A673 (cell line): ENCODE data around the gene QKI. TPM values are rescaled to one million over a fixed set of nuclear protein-coding genes. Genes with fewer than 3 reads are reported as not detected.

ENCODE experiments used
- BruUV-seq: library from RNA; stranded (reverse); fragments of 400-500 nt; replicated peaks from 2 replicates; lab custom pipeline; 2021; lab: Mats Ljungman, UMichigan
- CTCF ChIA-PET: fragments of 300-600 bp; sonication (Branson Sonifier 250); formaldehyde crosslinking; loops from one replicate; lab custom pipeline; 2022; ENCODE audit warnings: antibody characterized with exemption; lab: Charles Lee
- POLR2A ChIA-PET: fragments of 300-600 bp; sonication (Branson Sonifier 250); formaldehyde crosslinking; loops from one replicate; lab custom pipeline; 2022; ENCODE audit warnings: antibody characterized with exemption; ENCODE audit not compliant: low non-redundant PET; lab: Charles Lee
- DNase-seq: peaks from one replicate; pipeline ENCODE4 v3.0.0-alpha.2; 2015; ENCODE audit warnings: low spot score
- H3K27ac ChIP-seq: fragments of 200-600 bp; sonication (generic); 2 replicates; pipeline ENCODE4 v1.5.1; 2016; ENCODE audit warnings: mixed run types, low read depth, mild to moderate bottlenecking, mixed read lengths, antibody characterized with exemption, low read length; ENCODE audit not compliant: poor library complexity, severe bottlenecking
- H3K27me3 ChIP-seq: fragments of 200-600 bp; sonication (generic); replicated peaks from 2 replicates; pipeline ENCODE4 v1.6.1; 2017; ENCODE audit warnings: mixed run types, low read depth, mild to moderate bottlenecking, mixed read lengths, antibody characterized with exemption, low read length; ENCODE audit not compliant: insufficient read depth, poor library complexity
- H3K36me3 ChIP-seq: fragments of 200-600 bp; sonication (generic); 2 replicates; pipeline ENCODE4 v1.6.1; 2016; ENCODE audit warnings: mixed run types, mild to moderate bottlenecking, mixed read lengths, antibody characterized with exemption, low read length; ENCODE audit not compliant: insufficient read depth, poor library complexity, severe bottlenecking
- H3K4me1 ChIP-seq: fragments of 200-600 bp; sonication (generic); 2 replicates; pipeline ENCODE4 v1.6.1; 2017; ENCODE audit warnings: mixed run types, mild to moderate bottlenecking, mixed read lengths, antibody characterized with exemption, low read length; ENCODE audit not compliant: insufficient read depth, poor library complexity, severe bottlenecking
- H3K4me3 ChIP-seq: fragments of 200-600 bp; sonication (generic); 2 replicates; pipeline ENCODE4 v1.5.1; 2016; ENCODE audit warnings: low read depth, mixed run types, mild to moderate bottlenecking, mixed read lengths, low read length; ENCODE audit not compliant: poor library complexity, severe bottlenecking
- H3K9me3 ChIP-seq: fragments of 200-600 bp; sonication (generic); 2 replicates; pipeline ENCODE4 v1.6.1; 2016; ENCODE audit warnings: mixed run types, low read depth, mild to moderate bottlenecking, mixed read lengths, antibody characterized with exemption, low read length; ENCODE audit not compliant: poor library complexity, severe bottlenecking
- EZH2 ChIP-seq: fragments of 200-600 bp; sonication (generic); IDR thresholded peaks from 2 replicates; pipeline ENCODE4 v1.6.1; 2017; ENCODE audit warnings: borderline replicate concordance, low read depth, mild to moderate bottlenecking, mixed read lengths, antibody characterized with exemption, low read length; ENCODE audit not compliant: poor library complexity, severe bottlenecking
- intact Hi-C: fragments of 100-400 bp; cut with micrococcal nuclease; formaldehyde crosslinking; loops from one replicate; pipeline ENCODE4 v1.10.0; 2022; ENCODE audit not compliant: unreplicated experiment
- total RNA-seq: library from RNA; stranded (reverse); gene quantifications from 2 replicates; pipeline ENCODE4 v1.2.3, GENCODE V29; 2021
- TF ChIP-seq, protein P1 (sequence below): fragments of 300-800, 200-600 bp; sonication (generic); conservative IDR thresholded peaks from 2 replicates; pipeline ENCODE4 v1.5.1; 2017; ENCODE audit warnings: low read depth, mild to moderate bottlenecking, antibody characterized with exemption, low read length, moderate library complexity, mixed read lengths

The QKI gene
- total RNA-seq, 1 experiment from 2014 or later: 128 TPM

DNA sequence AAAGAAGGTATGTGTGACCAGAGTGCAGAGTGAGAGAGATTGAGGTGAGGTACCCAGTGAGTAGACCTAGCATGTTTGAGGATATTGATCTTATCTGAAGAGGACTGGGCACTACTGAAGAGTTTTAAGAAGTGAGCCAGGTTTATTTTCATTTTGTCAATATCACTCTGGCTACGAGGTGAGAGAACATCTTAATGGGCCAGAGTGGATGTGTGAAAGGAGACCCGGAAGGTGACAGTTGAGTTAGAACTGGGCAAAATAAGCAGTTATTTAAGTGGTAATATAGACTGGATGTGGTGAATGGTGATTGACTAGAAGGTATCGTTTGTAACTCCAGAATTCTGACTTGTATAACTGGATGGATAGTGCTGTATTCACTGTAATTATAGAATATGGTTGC is 134.1 kb downstream of the QKI start:
- CTCF ChIA-PET: no interaction called here

DNA sequence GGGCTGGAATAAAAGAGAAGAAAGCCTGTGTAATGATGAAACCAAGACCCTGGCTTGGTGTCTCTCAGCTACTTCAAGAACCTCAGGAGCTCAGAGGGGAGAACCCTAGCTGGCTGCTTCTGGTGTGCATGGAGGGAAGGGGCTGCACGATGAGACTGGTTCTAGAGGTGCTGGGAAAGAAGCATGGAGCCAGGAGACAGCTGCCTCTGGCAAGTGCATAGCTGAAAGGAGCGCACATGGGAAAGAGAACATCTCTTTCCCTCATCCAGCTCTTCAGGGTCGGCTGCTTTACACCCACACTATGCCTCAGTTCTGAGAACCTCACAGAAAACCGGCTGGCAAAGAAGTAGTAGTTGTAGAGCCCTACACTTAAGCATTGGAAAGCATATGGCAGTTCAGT is 139.5 kb downstream of the QKI start:
- POLR2A ChIA-PET: no interaction called here
- no peak overlapping the region for H3K27ac ChIP-seq
- CTCF ChIA-PET: no interaction called here
- no peak for DNase-seq
- H3K36me3 ChIP-seq: no peaks in the 10 kb centered on the region
- BruUV-seq: no TSS peak
- TF ChIP-seq, protein P1, sequence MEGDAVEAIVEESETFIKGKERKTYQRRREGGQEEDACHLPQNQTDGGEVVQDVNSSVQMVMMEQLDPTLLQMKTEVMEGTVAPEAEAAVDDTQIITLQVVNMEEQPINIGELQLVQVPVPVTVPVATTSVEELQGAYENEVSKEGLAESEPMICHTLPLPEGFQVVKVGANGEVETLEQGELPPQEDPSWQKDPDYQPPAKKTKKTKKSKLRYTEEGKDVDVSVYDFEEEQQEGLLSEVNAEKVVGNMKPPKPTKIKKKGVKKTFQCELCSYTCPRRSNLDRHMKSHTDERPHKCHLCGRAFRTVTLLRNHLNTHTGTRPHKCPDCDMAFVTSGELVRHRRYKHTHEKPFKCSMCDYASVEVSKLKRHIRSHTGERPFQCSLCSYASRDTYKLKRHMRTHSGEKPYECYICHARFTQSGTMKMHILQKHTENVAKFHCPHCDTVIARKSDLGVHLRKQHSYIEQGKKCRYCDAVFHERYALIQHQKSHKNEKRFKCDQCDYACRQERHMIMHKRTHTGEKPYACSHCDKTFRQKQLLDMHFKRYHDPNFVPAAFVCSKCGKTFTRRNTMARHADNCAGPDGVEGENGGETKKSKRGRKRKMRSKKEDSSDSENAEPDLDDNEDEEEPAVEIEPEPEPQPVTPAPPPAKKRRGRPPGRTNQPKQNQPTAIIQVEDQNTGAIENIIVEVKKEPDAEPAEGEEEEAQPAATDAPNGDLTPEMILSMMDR: no peak
- no peak for TF ChIP-seq EZH2
- no peaks in the 10 kb centered on the region for H3K27me3 ChIP-seq
- intact Hi-C loops: loop anchor here (10.0 kb wide), 1 partner anchor 551 kb away; no protein-coding TSS in a partner anchor
- H3K9me3 ChIP-seq: no peaks in the 10 kb centered on the region
- H3K4me3 ChIP-seq: no peak overlapping the region
- H3K4me1 ChIP-seq: no peaks in the 10 kb centered on the region

More for the DNA sequence above, 134.1 kb downstream of the QKI start:
- POLR2A ChIA-PET: no interaction called here
- Histone ChIP-seq H3K9me3 (no peaks in the 10 kb centered on the region), H3K36me3 (no peaks in the 10 kb centered on the region), H3K27me3 (no peaks in the 10 kb centered on the region), H3K4me3 (no peak overlapping the region), H3K4me1 (no peaks in the 10 kb centered on the region), H3K27ac (no peak overlapping the region)
- intact Hi-C loops: no loop called here
- TF ChIP-seq, protein P1: no peak
- TF ChIP-seq EZH2: no peak
- no peak for DNase-seq
- BruUV-seq: no TSS peak

DNA sequence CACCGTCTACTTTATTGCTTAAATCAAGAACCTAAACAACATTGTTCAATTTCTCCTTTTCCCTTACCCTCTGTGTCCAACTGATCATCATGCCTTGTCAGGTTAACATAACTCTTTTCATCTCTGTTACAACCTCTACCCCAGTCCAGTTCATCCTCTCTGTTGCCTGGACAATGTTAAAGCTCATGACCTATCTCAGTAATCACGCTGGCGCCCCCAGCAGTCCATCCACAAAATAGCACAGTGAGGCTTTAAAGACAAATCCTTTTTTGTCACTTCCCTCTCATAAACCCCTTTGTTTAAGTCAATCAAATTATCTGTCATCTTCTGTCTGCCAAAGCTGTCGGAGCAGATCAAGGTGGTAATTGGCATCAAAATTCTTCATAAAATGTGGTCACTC is 140.1 kb downstream of the QKI start:
- ChIA-PET POLR2A (interaction anchor here (0.6 kb wide), 1 partner anchor 114 kb away, joined by 3 read pairs; no protein-coding TSS in a partner anchor), CTCF (no interaction called here)
- Histone ChIP-seq H3K4me1 (no peaks in the 10 kb centered on the region), H3K27me3 (no peaks in the 10 kb centered on the region), H3K36me3 (no peaks in the 10 kb centered on the region), H3K9me3 (no peaks in the 10 kb centered on the region), H3K27ac (no peak overlapping the region), H3K4me3 (no peak overlapping the region)
- no TSS peak for BruUV-seq
- intact Hi-C loops: loop anchor here (10.0 kb wide), 1 partner anchor 550 kb away; no protein-coding TSS in a partner anchor
- TF ChIP-seq, protein P1: peak; percentile 84
- no peak for TF ChIP-seq EZH2
- DNase-seq: peak; percentile 63
